ENCODE measurements around the gene ATP8A2.

GRCh38 chr13:25764378-25764777, 392.6 kb downstream of the ATP8A2 start:
- TF ChIP-seq CTCF (IDR thresholded peaks at IDR 0.05) (no peak), POLR2AphosphoS5 (IDR thresholded peaks at IDR 0.05) (no peak)
